PC-9 (cell line): ENCODE results near the gene APRT.

ENCODE experiments used
- EZH2 ChIP-seq: fragments of 200-600 bp; sonication (generic); IDR thresholded peaks from 2 replicates; pipeline ENCODE4 v1.8.0; 2017; ENCODE audit warnings: antibody characterized with exemption, low read depth
- TF ChIP-seq, protein P1 (sequence below): fragments of 200-600 bp; sonication (generic); conservative IDR thresholded peaks from 2 replicates; pipeline ENCODE4 v1.6.1; 2017; ENCODE audit warnings: mixed run types, antibody characterized with exemption, mild to moderate bottlenecking, moderate library complexity

DNA sequence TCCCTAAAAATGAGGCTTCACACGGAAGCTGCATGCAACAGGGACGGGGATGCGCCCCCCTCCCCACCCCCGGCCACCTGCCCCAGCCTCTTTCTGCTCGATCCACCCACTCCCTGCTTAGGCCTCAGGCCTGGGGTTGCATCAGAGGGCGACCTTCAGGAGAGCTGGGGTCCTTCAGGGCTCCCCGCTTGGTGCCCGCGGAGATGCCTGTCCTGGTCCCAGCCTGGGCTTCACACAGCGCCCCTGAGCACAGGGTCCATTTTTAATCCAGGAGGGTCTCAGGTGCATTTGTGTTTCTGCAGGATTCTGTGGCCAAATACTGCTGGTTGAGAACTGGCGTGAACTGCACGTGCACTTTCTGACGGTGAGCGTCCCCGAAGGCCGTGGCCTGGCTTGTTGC lies 7.4 kb upstream of the APRT start:
- TF ChIP-seq, protein P1, sequence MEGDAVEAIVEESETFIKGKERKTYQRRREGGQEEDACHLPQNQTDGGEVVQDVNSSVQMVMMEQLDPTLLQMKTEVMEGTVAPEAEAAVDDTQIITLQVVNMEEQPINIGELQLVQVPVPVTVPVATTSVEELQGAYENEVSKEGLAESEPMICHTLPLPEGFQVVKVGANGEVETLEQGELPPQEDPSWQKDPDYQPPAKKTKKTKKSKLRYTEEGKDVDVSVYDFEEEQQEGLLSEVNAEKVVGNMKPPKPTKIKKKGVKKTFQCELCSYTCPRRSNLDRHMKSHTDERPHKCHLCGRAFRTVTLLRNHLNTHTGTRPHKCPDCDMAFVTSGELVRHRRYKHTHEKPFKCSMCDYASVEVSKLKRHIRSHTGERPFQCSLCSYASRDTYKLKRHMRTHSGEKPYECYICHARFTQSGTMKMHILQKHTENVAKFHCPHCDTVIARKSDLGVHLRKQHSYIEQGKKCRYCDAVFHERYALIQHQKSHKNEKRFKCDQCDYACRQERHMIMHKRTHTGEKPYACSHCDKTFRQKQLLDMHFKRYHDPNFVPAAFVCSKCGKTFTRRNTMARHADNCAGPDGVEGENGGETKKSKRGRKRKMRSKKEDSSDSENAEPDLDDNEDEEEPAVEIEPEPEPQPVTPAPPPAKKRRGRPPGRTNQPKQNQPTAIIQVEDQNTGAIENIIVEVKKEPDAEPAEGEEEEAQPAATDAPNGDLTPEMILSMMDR = no peak
- no peak for TF ChIP-seq EZH2
